GM12865 (cell line): ENCODE data around the gene APLP1.

ENCODE experiments used
- DNase-seq: peaks from one replicate; pipeline ENCODE4 v3.0.0; 2010; ENCODE audit warnings: low read depth
- H3K4me3 ChIP-seq: 2 replicates; pipeline ENCODE4 v1.5.1; 2011; ENCODE audit warnings: mild to moderate bottlenecking, low read depth, low read length, control low read depth
- TF ChIP-seq, protein P1 (sequence below): IDR thresholded peaks from 2 replicates; pipeline ENCODE4 v1.5.1; 2011; ENCODE audit warnings: low read length, control low read depth, low read depth, inconsistent platforms; ENCODE audit not compliant: insufficient read depth; ENCODE audit errors: missing control alignments

The APLP1 gene

DNA sequence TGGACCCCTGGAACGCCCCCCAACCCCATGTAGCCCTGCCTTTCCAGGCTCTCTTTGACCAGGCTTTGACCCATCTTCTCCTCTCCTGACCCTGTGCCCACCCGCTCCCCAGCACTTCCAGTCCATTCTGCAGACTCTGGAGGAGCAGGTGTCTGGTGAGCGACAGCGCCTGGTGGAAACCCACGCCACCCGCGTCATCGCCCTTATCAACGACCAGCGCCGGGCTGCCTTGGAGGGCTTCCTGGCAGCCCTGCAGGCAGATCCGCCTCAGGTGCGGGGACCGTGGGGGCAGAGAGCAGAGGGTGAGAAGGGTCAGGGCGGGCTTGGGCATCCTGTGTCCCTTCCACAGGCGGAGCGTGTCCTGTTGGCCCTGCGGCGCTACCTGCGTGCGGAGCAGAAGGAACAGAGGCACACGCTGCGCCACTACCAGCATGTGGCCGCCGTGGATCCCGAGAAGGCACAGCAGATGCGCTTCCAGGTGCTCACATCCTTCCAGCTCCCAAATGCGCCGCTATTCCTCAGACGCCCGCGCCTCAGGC, 6.1 kb downstream of the APLP1 start:
- DNase-seq: no peak
- TF ChIP-seq, protein P1, sequence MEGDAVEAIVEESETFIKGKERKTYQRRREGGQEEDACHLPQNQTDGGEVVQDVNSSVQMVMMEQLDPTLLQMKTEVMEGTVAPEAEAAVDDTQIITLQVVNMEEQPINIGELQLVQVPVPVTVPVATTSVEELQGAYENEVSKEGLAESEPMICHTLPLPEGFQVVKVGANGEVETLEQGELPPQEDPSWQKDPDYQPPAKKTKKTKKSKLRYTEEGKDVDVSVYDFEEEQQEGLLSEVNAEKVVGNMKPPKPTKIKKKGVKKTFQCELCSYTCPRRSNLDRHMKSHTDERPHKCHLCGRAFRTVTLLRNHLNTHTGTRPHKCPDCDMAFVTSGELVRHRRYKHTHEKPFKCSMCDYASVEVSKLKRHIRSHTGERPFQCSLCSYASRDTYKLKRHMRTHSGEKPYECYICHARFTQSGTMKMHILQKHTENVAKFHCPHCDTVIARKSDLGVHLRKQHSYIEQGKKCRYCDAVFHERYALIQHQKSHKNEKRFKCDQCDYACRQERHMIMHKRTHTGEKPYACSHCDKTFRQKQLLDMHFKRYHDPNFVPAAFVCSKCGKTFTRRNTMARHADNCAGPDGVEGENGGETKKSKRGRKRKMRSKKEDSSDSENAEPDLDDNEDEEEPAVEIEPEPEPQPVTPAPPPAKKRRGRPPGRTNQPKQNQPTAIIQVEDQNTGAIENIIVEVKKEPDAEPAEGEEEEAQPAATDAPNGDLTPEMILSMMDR: no peak
- H3K4me3 ChIP-seq: no peak overlapping the region

DNA sequence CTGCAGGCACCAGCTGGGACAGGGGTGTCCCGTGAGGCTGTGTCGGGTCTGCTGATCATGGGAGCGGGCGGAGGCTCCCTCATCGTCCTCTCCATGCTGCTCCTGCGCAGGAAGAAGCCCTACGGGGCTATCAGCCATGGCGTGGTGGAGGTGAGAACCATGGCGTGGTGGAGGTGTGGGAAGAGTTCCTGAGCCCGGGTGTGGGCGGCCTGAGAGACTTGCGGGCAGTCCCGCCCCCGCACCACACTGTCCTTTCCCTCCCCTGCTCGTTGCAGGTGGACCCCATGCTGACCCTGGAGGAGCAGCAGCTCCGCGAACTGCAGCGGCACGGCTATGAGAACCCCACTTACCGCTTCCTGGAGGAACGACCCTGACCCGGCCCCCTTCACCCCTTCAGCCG, 10.7 kb downstream of the APLP1 start:
- TF ChIP-seq, protein P1: no peak
- no peak overlapping the region for H3K4me3 ChIP-seq

DNA sequence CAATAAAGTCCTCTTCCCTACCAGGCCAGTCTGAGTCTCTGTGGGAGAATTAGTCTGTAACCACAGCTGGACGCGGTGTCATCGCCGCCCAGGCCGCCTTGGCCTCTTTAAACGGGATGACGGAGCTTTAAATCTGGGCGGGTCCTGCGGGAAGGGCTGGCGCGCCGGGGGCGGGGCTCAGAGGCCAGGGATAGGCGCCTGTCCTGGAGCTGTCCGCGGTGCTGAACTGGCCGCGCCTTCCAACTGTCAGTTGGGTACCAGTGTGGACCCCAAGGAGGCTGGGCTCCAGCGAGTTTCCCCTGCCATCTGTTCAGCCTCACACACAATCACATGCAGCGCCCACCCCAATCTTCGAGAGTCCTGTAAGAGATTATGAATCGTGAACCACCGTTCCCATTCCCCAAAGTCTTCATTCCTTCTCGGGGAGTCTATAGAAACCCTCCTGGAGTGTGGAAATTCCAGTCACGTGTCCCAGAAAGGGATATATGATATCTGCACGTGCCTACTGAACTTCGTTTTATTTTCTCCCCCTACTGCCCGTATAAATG, 11.5 kb downstream of the APLP1 start:
- TF ChIP-seq, protein P1: no peak
- no peak overlapping the region for H3K4me3 ChIP-seq
- peak; percentile 84 for DNase-seq

More for the DNA sequence above, 10.7 kb downstream of the APLP1 start:
- no peak for DNase-seq

DNA sequence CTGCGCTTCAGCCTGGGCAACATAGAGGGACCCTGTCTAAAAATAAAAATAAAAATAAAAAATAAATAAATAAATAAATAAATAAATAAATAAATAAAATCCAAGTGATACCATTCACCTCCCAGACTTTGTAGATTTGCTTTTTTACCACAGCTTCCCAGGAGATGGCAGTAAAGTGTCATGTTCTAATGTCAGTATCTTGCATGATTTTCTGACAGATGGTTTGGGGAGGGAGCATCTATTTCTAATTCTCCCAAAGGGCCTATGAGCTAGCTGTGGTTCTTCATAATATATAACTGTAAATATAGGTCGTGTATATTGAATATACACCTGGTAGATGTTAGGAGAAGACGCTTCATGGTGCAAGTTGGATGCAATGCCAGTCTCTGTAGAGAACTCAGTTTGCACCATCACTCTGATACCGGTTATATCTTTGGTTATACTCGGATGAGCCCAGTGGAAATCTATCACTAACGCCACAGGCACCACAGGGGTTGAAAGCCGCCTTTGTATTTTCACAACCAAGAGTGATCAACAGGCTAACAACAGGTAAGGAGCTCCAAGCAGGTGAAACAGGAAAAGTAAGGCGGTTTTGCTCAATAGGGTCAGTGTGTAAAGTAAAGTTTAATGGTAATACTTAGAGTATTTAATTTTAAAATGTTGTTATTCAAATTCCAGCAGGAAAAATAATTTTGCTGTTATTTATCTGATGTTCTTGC, 13.9 kb downstream of the APLP1 start:
- TF ChIP-seq, protein P1: peak; percentile 53
- H3K4me3 ChIP-seq: no peak overlapping the region
- peak; percentile 74 for DNase-seq

DNA sequence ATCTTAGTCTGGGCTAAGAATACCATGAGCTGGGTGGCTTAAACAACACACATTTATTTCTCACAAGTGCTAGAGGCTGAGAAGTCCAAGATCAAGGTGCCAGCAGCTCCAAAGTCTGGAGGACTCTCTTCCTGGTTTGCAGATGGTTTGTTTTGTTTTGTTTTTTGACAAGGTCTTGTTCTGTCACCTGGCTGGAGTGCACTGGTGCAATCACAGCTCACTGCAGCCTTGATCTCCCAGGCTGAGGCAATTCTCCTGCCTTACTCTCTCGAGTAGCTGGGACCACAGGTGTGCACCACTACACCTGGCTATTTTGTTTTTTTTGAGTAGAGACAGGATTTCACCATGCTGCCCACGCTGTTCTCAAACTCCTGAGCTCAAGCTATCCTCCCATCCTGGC, 15.5 kb downstream of the APLP1 start:
- TF ChIP-seq, protein P1: no peak
- DNase-seq: no peak
- no peak overlapping the region for H3K4me3 ChIP-seq

DNA sequence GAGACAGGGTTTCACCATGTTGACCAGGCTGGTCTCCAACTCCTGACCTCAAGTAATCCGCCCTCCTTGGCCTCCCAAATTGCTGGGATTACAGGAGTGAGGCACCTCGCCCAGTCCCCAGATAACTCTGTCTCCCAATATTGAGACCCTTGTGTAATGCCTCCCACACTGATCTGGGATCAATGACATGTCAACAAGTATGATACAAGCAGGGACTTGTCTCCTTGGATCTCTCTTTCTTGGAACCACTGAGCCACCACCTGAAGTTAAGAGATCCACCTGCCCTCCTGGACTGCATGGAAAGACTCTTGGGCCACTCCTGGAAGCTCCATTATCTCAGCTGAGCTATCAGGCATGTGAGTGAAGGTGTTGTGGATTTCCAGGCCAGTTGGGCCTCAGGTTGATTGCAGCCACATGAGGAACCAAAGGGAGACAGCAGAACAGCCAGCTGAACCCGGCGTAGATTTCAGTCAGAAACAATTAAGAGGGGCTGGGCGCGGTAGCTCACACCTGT, 16.9 kb downstream of the APLP1 start:
- no peak for DNase-seq
- no peak overlapping the region for H3K4me3 ChIP-seq
- TF ChIP-seq, protein P1: no peak

DNA sequence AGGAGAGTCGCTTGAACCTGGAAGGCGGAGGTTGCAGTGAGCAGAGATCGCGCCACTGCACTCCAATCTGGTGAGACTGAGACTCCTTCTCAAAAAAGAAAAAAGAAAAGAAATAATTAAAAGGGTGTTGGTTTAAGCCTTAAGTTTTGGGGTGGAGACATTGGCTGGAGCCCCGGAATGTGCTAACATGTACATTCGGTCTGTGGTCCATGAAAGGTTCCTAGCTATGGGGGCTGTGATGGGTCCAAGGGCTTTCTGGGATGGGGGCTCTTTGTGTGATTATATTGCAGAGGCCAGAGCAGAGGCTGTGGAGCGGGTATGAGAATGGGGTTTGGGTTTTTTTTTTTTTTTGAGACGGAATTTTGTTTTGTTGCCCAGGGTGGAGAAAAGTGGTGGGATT, 17.5 kb downstream of the APLP1 start:
- DNase-seq: no peak
- TF ChIP-seq, protein P1: no peak
- H3K4me3 ChIP-seq: no peak overlapping the region
